Stimulated activated CD8-positive, alpha-beta memory T cell treated with anti-CD3 and anti-CD28 coated beads, Interleukin-7, amount 100 ng/mL, for 4 hours (primary cell): ENCODE data around the gene PSG4.
"Not testable (repeated sequence)": the region's sequence is repeated elsewhere in the genome, so short reads cannot be mapped to it uniquely, and the experiment has no call there.

Source experiments
- DNase-seq, 2 donors: peaks; one replicate each; pipeline ENCODE4 v3.0.0-alpha.2; 2020; ENCODE audit warnings: low read depth in 2 of 2

PSG4 gene

GRCh38 chr19:43198686-43199419, 6.6 kb downstream of the PSG4 start:
- not testable (repeated sequence) for DNase-seq

- not testable (repeated sequence) for DNase-seq
Measured at GRCh38 chr19:43197666-43198397, 7.6 kb downstream of the PSG4 start.

- DNase-seq: not testable (repeated sequence)
Measured at GRCh38 chr19:43194397-43194796, 11.0 kb downstream of the PSG4 start.

GRCh38 chr19:43192381-43193155, 12.9 kb downstream of the PSG4 start:
- not testable (repeated sequence) for DNase-seq

- not testable (repeated sequence) for DNase-seq
Measured at GRCh38 chr19:43188092-43188491, 17.3 kb downstream of the PSG4 start.

GRCh38 chr19:43186311-43186935, 19.0 kb downstream of the PSG4 start, which contains the start of gene PSG5:
Gene PSG5, minus strand, starts transcription at chr19:43186536. Its CDS starts 131 bp downstream, at chr19:43186405.
- DNase-seq: not testable (repeated sequence)

- not testable (repeated sequence) for DNase-seq
Measured at GRCh38 chr19:43181869-43182771, 23.3 kb downstream of the PSG4 start.

GRCh38 chr19:43179569-43180147, 25.8 kb downstream of the PSG4 start:
- DNase-seq: not testable (repeated sequence)

- not testable (repeated sequence) for DNase-seq
Measured at GRCh38 chr19:43178577-43178976, 26.9 kb downstream of the PSG4 start.

- not testable (repeated sequence) for DNase-seq
Measured at GRCh38 chr19:43165906-43166305, 39.5 kb downstream of the PSG4 start.

GRCh38 chr19:43163135-43163534, 42.3 kb downstream of the PSG4 start:
- DNase-seq: not testable (repeated sequence)

GRCh38 chr19:43162261-43162660, 43.2 kb downstream of the PSG4 start:
- not testable (repeated sequence) for DNase-seq

GRCh38 chr19:43152214-43152613, 53.2 kb downstream of the PSG4 start:
- no peak for DNase-seq

GRCh38 chr19:43149788-43150187, 55.6 kb downstream of the PSG4 start:
- not testable (repeated sequence) for DNase-seq

- DNase-seq: no peak
Measured at GRCh38 chr19:43148233-43148632, 57.2 kb downstream of the PSG4 start.
